Upper lobe of left lung (tissue), 4 donors: Measurements from ENCODE around the gene SHKBP1.

ENCODE experiments used
- CTCF ChIP-seq, 6 experiments: fragments of 450-650 bp in 4 of 6; fragments of 200-600 bp in 2 of 6; sonication (generic) in 2 of 6; IDR thresholded peaks; one replicate each; pipeline ENCODE4 v1.5.1; 2016 to 2019; ENCODE audit warnings: antibody characterized with exemption in 6 of 6
- POLR2A ChIP-seq, 4 donors: fragments of 450-650 bp; IDR thresholded peaks; one replicate each; pipeline ENCODE4 v1.5.1; 2016 to 2017; ENCODE audit warnings: antibody characterized with exemption in 4 of 4, mild to moderate bottlenecking in 2 of 4
- POLR2AphosphoS5 ChIP-seq, 2 donors: sonication (generic); formaldehyde crosslinking; IDR thresholded peaks; one replicate each; pipeline ENCODE4 v1.5.1; 2017; ENCODE audit warnings: antibody characterized with exemption in 2 of 2

GRCh38 chr19:40609561-40610395 lies 33.1 kb downstream of the SHKBP1 start:
- TF ChIP-seq POLR2A (IDR thresholded peaks at IDR 0.05) (peak in 2 of 4 donors; percentile 24 to 73), CTCF (IDR thresholded peaks at IDR 0.05) (no peak), POLR2AphosphoS5 (IDR thresholded peaks at IDR 0.05) (peak in 1 of 2 donors; percentile 42)
